DOHH2 (cell line): ENCODE data around the gene EDC3.

ENCODE experiments used
- EZH2phosphoT487 ChIP-seq: fragments of 200-600 bp; sonication (generic); IDR thresholded peaks from 2 replicates; pipeline ENCODE4 v1.6.1; 2017; ENCODE audit warnings: borderline replicate concordance, mild to moderate bottlenecking, antibody characterized with exemption, low read length, moderate library complexity, mixed read lengths
- TF ChIP-seq, protein P1 (sequence below): fragments of 200-600 bp; sonication (generic); IDR thresholded peaks from one replicate; pipeline ENCODE4 v1.5.1; 2014; ENCODE audit warnings: antibody characterized with exemption, mild to moderate bottlenecking, low read depth, low read length; ENCODE audit not compliant: poor library complexity, severe bottlenecking

DNA sequence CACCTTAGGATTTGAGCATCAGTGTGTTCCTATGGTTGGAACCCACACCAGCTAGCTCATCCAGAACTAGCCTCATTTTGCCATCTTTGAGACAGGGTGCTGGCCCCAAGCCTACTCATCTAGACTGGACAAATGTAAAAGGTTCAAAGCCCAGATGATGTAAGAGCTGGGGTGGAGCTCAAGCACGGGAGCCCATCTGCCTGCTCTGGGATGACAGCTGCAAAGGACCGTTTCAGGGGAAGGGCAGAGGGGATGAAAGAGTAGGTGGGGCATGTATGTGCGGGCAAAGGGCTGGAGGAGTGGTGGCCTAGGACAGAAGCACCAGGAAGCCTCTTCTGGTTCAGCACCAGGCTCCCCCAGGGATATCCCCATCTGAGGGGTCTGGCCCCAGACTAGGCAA lies 64.4 kb downstream of the EDC3 start:
- TF ChIP-seq, protein P1, sequence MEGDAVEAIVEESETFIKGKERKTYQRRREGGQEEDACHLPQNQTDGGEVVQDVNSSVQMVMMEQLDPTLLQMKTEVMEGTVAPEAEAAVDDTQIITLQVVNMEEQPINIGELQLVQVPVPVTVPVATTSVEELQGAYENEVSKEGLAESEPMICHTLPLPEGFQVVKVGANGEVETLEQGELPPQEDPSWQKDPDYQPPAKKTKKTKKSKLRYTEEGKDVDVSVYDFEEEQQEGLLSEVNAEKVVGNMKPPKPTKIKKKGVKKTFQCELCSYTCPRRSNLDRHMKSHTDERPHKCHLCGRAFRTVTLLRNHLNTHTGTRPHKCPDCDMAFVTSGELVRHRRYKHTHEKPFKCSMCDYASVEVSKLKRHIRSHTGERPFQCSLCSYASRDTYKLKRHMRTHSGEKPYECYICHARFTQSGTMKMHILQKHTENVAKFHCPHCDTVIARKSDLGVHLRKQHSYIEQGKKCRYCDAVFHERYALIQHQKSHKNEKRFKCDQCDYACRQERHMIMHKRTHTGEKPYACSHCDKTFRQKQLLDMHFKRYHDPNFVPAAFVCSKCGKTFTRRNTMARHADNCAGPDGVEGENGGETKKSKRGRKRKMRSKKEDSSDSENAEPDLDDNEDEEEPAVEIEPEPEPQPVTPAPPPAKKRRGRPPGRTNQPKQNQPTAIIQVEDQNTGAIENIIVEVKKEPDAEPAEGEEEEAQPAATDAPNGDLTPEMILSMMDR = no peak
- no peak for TF ChIP-seq EZH2phosphoT487
